Endothelial cell of hepatic sinusoid (primary cell): ENCODE results near the gene ATP5F1E.

Source experiments
- in situ Hi-C: cut with HindIII; loops from 2 replicates; pipeline ENCODE4 v1.10.0; 2017; ENCODE audit warnings: low sequenced_read_pairs

The ATP5F1E gene

DNA sequence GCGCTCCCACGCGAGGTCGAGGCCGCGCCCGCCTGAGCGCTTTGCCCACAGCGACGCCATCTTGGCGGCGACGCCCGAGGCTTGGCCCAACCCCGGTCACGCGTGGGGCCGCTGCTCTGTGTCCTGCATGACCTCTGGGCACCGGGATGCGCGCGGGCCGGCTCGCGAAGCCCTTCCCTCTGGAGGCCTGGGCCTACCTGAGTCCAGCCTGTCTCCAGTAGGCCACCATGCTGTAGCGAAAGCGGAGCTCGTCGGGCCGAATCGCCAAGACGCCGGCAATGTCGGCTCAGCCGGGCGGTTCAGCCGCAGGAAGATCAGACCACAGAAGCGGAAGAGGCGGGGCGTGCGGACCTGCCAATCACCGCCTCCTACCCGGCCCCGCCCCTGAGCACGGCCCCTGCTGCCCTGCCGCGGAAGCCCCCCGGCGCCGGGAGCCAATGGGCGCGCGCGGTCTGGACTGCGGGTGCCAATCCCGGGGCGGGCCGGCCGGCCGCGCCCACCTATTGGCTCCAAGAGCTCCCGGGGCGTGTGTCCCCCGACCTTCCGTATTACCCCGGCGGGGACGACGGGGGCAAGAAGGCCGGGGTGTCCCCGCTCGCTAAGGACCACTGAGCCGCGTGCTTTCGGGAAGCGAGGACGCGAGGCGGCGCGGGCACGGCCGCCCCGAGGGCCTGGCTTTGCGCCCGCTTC, at the start of gene ATP5F1E:
Gene ATP5F1E (minus strand): TSS at position 313 of the 690 bp plus-strand sequence. CDS start 84 bp downstream, at position 229.
- in situ Hi-C loops, result no loop called here

DNA sequence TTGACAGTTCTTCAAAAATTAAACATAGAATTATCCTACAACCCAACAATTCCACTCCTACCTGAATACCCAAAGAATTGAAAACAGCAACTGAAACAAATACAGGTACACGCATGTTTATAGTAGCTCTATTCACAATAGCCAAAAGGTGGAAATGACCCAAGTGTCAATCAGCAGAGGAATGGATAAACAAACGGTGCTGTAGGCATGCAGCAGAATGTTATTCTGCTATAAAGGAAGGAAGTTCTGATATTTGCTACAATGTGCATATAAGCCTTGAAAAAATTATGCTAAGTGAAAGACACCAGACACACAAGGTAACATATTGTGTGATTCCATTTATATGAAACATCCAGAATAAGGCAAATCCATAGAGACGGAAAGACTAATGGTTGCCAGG, 48.9 kb upstream of the ATP5F1E start:
- in situ Hi-C loops, result no loop called here

DNA sequence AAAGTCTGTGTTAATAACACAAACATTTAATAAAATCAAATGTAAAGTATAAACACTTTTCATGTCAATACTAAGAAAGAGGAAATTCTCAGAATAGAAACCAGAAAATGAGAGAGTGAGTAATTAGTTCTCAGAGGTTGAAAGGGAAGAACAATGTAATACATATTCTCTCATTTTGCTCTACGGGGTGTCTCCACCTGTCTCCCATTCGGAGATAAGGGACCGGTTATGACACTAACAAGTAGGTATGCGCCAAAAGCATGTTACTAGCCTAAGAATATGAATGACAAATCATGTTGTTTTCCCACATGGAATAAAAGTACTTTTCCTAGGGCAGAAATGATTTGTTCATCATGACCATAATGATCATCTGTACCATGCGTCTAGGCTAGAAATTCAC, 46.1 kb upstream of the ATP5F1E start:
- in situ Hi-C loops, result no loop called here

DNA sequence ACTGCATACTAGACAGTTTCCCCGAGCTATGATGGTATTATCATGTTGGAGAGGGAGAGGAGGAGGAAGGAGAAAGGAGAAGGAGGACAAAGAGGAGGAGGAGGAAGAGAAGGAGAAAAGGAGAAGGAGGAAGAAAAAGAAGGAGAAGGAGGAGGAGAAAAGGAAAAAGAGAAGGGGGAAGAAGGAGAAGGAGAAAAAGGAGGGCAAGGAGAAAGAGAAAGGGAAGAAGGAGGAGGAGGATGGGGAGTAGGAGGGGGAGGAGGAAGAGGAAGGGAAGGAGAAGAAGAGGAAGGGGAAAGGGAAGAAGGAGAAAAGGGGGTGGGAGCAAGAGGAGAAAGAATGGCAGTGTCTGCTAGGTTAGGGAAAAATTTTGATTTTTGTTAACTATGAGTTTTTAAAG, 45.6 kb upstream of the ATP5F1E start:
- in situ Hi-C loops, result no loop called here

DNA sequence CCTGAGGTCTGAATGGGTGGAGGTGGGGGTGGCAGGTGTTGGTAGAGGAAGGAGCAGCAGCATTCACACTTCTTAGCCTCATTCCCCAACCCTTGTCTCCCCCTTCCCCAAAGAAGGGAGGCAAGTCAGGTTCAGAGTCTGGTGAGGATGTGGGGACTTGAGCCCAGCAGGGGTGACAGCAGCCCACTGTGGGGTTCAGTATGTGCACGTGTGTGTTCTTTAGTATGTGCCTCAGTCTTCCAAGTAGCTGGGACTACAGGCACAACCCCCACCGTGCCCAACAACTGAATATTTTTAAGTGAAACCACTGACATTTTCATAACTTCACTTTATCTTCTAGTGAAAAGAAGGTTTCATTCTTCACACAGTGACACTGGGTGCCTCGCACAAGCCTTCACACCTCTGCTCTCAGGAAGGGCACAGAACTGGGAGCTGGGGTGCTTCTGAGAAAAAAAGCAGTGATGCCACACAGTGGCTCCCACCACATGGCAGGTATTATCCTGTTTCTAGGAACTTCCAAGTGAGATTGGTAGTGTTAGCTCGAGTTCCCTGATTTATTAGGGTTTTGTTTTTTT, 43.9 kb upstream of the ATP5F1E start:
- in situ Hi-C loops, result no loop called here

DNA sequence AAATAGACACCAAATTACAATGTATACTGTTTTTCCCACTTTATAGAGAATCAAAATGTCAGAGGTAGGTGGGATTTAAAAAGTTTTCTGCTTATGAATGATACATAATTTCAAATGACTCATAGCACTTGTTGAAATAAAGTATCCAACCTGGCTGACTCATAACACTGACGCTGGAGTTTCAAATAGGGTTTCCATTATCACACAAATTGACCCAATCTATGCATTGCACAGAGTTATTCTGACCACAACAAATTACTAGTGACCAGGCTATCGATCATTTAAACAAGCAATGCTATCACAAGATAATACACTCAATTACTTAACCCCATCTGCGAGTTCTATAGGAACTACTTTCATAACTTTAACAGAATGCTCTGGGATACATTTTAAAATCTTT, 42.3 kb upstream of the ATP5F1E start:
- in situ Hi-C loops, result no loop called here

DNA sequence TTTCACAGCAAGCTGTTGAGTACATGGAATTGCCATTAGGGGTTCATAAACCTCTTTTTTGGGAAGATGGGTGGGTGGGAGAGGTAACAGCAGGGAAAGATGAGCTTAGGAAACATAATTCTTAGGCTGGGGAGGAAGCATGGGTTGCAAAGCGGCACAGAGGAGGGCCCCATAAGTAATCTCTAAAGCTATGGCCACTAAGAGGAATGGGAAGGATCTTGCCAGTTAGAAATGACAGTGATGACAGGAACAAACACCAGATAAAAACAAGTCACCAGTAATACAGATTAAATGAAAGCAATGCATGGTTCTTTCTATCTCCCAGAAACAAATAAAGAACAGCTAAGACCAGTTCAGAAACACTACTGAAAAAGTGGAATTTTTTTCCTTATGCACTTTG, 41.4 kb upstream of the ATP5F1E start:
- in situ Hi-C loops, result no loop called here

DNA sequence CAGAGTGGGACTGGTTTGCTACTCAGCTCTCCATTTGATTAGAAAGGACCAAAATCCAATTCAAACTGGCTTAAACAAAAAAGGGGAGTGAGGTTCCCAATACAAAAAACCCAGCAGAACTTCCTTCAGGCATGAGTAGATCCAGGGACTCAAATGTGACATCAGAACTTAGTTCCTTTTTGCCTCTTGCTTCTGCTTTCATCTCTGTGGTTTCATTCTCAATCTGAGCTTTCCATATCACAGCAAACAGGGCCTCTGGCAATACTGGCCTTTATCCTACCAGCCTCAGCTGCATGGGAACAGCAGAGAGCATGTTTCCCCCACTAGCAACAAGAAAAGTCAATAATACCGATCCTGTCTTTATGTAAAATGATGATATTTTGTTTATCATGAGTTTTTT, 39.1 kb upstream of the ATP5F1E start:
- in situ Hi-C loops, result no loop called here

DNA sequence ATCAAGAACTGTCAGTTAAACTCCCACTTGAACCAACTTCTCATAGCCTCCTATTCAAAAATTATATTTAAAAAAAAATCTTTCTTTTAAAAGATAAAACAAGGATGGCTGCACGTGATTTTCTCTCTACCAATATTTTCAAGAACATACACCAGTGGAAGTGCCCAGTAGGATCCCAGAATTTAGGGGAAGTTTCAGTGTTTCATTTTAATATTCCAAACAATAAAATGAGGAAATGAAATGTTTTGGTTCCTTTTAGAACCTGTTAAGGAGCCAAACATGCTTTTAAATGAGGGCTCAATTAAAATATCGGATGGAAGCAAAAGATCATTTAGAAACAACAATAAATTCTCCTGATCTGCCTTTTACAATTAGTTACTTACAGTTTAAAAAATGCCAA, 36.9 kb upstream of the ATP5F1E start:
- in situ Hi-C loops, result no loop called here

DNA sequence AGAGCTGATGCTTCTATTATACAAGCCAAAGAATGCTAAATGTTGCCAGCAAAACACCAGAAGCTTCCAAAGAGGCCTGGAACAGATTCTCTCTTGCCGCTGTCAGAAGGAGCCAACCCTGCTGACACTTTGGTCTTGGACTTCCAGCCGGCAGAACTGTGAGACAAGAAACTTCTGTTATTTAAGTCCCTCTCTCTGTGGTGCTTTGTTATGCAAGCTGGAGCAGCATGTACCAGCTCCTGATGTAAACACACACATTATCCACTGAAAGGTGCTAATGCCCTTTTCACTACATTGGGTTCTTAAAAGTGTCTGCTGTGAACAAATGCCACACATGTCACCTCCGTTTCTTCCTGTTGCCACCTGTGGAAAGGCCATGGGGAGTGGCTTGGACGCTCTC, 36.4 kb upstream of the ATP5F1E start:
- in situ Hi-C loops, result no loop called here

DNA sequence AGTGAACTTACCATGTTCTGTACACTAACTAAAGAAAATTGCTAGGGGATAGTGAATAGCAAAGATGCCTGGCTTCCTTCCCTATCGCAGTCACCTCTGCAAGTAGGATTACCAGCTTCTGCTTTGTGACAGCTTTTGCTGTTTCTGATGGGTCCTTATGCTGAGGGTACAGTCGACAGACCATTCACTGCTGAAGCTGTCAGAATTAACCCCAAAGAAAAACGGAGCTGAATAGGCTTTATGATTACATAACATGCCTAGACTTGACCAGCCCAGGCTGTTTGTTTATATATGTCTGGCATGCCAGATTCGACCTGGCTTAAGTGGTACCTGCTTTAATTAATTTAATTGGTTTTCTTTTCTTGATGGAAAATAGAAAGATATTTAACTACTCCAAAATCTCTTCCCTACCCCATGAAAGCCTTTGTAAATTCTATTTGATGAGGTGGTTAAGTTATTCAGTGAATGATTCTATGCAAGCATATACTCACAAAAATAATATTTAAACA, 32.1 kb upstream of the ATP5F1E start:
- in situ Hi-C loops, result no loop called here

DNA sequence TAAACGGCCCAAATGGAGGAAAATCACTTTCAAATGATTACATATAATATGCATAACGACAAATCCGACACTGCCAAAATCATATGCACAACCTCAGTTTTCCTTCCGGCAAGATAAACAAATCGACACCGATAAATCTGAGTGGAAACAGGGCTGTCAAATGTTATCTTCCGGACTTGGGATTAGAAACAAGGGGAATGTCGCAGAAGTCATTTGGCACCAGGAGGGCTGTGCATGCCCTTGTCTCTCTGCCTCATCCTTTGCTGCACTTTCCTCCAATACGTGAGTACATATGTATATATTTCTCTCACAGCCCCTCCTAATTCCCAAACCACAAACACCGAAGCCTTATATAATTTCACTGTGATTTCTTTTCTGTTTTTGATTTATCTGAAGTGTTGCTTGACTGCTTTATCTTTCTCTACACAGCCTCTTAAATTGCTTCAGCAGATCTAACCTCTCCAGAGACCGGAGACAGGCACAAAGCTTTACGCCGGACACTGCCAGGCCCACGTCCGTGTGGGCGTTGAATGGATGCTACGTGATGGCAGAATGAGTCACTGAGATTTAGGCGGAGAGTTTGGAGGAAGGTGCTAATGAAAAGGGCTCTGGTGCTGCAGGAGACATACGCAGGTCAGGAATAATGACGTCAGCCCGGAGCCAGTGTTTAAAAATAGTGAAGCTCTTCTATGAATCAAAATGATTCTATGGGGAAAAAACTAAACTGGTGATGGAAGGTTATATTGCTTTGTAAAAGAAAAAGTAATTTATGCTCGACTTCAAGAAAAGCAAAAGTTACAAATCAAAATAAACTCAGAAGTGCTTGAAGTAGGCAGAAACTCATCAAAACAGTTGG, 31.5 kb upstream of the ATP5F1E start:
- in situ Hi-C loops, result no loop called here

DNA sequence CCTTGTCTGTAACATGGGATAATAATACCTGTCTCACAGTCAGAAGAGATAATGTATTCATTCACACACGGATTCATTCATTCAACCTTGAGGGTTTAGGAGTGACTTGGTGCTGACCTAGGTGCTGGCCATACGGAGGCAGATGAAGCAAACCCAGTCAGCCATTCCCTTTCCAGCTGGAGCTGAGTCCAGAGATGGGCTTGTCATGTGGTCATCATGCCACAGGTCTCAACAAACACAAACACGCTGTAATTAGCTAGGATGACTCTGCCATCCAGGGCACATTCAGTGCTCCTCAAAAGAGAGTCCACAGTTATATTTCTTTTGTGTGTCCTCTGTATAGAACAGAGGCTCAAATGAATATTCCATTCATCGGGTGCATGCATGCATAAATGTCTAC, 29.9 kb upstream of the ATP5F1E start:
- in situ Hi-C loops, result no loop called here

DNA sequence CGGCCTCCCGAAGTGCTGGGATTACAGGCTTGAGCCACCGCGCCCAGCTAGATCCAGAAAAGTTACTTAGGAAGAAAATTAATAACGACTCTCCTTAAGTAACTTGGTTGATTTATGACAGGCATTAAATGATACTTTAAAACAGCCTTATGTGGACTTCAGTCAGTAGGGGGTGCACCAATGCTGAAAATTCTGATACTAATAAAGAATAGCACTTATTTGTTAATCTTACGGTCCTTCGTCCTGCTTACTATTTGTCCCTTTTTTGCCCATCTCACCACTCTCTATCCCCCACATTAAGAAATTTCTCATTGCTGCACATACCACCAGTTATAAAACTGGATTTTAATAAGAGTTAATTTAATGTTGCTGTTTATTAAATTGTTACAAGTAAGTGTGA, 23.2 kb upstream of the ATP5F1E start:
- in situ Hi-C loops, result no loop called here

DNA sequence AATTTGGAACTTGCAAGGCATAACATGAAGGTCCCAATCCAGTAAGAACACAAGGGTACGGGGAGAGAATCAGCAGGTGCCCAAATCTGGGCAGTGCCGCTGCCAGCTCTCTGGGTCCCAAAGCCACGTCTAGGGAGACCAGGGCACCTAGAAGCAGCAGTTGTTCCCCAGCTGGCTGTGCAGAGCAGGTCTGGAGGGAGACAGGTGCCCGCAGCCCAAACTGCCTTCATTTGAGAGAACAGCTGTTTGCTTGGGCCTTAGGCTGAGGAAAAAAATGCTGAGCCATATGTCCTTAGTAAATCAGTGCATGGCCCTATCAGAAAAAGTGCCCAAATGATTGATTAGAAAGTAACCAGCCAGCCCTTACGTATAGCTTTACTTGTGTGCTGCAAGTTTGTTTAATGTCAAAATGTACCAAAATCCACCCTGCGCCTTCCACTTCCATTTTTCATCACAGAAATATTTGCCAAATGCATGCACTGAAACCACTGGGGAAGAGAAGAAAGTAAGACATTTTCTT, 19.6 kb upstream of the ATP5F1E start:
- in situ Hi-C loops, result loop anchor here (5.0 kb wide), 1 partner anchor 151 kb away; no protein-coding TSS in a partner anchor

DNA sequence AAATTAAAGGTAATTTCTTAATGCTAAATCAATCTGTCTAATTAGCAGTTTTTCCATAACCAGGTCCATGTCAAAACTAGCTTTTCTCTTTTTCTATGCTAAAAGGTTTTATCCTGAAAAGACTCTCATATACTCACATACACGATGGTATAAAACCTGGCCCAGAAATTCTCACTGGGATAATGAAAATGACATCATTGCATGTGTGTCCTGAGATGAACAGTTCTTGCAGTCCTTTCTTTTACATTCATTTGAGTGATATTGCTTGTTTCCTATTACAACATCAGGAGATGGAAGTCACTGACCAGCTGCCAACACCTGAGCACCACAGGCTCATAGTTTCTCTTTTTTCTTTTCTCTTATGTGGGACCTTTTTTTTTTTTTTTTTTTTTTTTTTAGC, 18.3 kb upstream of the ATP5F1E start:
- in situ Hi-C loops, result loop anchor here (5.0 kb wide), 1 partner anchor 152 kb away; no protein-coding TSS in a partner anchor

DNA sequence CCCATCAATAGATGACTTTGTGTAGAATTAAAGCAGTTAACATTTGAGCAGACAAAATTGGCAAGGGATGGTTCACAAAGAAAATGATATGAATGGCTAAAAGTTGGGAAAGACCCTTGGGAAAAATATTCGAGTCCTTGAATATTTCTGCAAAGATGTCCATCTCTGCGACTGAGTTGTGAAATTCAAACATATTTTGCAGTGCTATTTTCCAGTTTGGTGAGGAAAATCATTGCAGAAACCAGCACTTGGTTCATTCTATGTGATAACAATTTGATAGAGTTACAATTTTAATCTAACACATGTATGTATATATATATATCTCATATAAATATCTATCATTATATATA, 16.5 kb upstream of the ATP5F1E start:
- in situ Hi-C loops, result no loop called here

DNA sequence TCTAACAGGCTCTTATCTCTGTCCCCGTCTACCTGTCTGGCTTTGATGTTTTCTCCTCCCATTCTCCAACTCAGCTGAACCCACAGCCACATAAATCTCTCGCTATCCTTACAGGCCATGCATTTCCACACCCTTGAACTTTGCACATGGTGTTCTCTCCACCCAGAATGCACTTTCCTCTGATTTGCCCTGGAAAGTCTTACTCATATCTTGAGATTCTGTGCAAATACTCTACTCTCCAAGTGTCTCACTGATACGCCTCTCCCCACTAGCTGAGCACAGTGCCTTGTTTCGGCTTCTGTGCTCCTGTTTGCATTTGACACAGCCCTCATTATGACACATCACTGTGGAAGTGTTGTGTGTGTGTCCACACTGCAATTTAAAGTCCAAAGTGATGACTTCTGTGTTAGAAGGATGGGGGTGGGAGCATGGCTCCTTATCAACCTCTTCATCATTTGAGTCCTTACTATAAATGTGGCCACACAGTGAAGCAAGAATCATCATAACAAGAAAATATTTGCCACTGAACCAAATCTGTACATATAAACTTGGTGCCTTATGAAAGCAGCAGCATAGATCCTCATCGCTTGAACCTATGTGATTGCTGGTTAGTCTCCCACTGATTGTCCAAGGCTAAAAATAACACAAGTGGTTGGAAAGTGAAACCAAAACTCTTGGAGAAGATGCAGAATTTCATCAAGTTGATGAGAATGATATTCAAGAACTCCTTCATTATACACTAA, 16.0 kb upstream of the ATP5F1E start:
- in situ Hi-C loops, result no loop called here

DNA sequence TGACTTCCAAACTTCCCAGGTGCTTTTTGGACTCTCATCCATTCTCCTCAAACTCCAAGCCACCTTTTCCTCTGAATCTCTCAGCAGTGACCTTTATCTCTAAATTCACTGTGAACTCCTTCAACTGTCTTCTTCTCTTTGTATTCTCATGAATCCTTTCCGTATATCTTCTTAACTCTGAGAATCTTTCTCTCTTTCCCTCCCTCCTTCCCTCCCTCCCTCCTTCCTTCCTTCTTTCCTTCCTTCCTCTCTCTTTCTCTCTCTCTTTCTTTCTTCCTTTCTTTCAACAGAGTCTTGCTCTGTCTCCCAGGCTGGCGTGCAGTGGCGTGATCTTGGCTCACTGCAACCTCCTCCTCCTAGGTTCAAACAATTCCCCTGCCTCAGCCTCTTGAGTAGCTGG, 14.7 kb upstream of the ATP5F1E start:
- in situ Hi-C loops, result no loop called here

DNA sequence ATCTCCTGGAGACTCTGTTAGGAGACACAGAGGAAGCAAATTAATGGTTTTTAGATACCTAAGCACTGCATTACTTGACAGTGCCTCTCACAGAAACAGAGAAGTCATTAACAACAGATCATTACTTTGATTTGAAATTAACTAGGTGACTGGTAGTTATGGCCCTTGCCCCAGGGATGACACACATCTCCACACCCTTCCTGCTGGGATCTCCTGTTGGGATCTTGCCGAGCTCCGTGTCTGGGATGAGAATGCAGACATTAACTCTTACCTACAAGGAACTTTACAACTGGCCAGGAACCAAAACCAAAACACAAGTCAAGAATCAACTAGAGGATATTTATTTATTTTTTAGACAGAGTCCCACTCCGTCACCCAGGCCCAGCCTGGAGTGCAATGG, 12.7 kb upstream of the ATP5F1E start:
- in situ Hi-C loops, result no loop called here

DNA sequence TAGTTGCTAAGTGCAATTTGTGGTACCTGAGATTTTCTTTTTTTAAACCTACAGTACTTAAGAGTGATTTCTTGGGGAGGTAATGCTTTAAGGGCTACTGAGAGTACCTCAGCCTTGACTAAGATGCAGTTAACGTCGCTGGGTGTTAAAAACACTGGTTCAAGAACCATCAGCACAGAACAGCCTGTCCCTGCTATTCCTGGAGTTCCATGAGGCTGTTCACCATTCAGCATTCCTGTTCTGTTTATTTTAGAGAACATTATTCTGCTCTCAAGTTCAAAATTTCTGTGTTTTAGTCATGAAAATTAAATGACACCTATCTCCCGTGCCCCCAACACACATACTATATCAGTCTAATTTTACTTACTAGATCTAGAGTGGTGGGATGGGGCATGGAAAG, 12.2 kb upstream of the ATP5F1E start:
- in situ Hi-C loops, result no loop called here
